ENCODE measurements around the gene IL6ST.

Gene IL6ST

GRCh38 chr5:55896238-55896637 lies 98.5 kb downstream of the IL6ST start:
- no peak for DNase-seq (ENCODE audit: low spot score)

GRCh38 chr5:55895346-55895745 lies 99.4 kb downstream of the IL6ST start:
- no peak for DNase-seq (ENCODE audit: low spot score)

- DNase-seq (ENCODE audit: low spot score) = no peak
Measured at GRCh38 chr5:55894135-55894534, 100.6 kb downstream of the IL6ST start.

DNA sequence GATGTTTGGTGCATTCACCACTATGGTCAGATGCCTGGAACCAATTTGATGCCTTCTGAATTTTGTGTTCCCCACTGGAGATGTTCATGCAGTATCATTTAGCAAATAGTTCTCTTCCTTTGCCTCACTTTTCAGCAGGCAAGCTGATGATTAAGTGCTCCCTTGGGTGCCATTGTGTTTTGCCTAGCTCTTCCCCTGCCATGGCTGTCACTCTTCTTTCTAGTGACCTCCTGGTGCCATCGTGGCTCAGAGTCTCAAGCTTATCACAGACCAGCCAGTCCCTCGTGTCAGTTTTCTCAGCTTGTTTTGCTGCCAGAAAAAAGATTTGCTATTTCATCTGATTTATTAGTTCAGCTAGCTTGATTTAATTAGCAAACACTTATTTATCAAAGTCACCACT lies 102.3 kb downstream of the IL6ST start:
- no peak for DNase-seq (ENCODE audit: low spot score)

GRCh38 chr5:55888205-55888604 lies 106.6 kb downstream of the IL6ST start:
- DNase-seq (ENCODE audit: low spot score) = no peak

GRCh38 chr5:55885359-55885758 lies 109.4 kb downstream of the IL6ST start:
- no peak for DNase-seq (ENCODE audit: low spot score)

All from NAMALWA (cell line).